ENCODE results near the gene IGSF9. TPM values are rescaled to one million over a fixed set of nuclear protein-coding genes. Genes with fewer than 3 reads are reported as not detected.

Gene IGSF9
- total and polyA plus RNA-seq, 7 experiments from 2014 or later, result 0.12 TPM; not detected in 5

DNA sequence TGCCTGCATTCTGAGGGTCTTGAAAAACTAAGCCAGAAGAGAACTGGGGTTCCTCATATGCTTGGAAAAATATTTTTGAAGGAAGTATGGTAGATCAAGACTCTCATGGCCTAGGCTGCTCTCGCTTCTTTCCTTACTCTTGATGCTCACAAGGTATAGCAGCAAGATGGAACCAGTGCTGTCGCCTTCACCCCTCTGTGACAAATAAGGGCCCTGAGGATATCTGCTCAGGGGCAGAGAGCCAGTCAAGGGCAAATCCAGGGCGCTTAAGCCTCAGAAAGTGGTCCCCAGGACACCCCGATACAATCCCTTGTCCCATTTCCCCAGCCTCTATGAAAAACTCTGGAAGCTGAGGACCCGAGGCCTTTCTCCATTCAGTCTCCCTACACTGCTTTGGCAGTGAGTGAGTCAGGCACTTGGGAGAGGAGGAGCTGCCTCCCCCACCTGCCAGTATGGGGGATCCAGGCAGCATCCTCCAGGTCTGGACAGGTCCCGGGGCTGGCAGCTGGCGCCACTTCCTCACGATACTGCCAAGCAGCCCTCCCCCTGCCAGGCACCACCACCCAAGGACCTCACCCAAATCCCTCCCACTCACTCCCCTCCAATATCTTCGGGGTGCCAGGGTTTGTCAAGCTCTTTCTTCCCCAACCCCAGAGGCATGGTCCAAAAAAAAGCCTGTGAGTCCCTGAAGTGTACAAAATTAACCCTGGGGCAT lies 1.3 kb downstream of the IGSF9 start:
- no peak for ATAC-seq
- CTCF ChIA-PET, result interaction anchor here (1.6 kb wide), 1 partner anchor 19 kb away, joined by 4 read pairs; the partner anchor contains the start of gene TAGLN2

DNA sequence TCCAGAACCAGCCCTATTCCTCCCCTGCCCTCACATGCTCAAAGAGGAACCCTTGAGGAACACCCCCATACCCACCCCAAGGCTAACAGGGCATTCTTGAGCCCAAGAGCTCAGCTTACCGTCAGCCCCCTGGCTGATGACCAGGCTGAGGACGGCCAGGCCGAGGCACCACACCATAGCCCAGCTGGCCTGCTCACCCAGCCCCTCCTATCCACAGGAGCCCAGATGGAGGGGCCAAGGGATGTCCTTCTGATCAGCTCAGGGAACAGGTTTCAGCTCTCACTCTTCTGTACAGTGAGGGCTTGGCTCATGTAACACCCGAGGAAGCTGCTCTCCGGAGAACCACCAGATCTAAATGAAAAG lies 2.2 kb downstream of the IGSF9 start:
- intact Hi-C loops (cut with micrococcal nuclease), result no loop called here
- ATAC-seq, result no peak
- H3K27me3 Mint-ChIP-seq, result peaks cover 28 to 64% (median 36%) of the 10 kb centered on the region in 5 donors
- H3K27ac Mint-ChIP-seq, result no peak overlapping the region
- Histone ChIP-seq H3K27me3 (ENCODE audit: control insufficient read depth in 2 of 2, insufficient read depth in 2 of 2, low read length in 2 of 2) (peaks cover 8 to 11% of the 10 kb centered on the region in 2 donors), H3K4me3 (ENCODE audit: low read length) (no peak overlapping the region), H3K36me3 (ENCODE audit: control insufficient read depth in 2 of 3, insufficient read depth in 3 of 3, low read length in 3 of 3) (no peaks in the 10 kb centered on the region), H3K4me1 (ENCODE audit: control insufficient read depth in 2 of 2, insufficient read depth in 2 of 2, low read length in 2 of 2) (peaks cover 4 to 7% of the 10 kb centered on the region in 2 donors), H3K27ac (ENCODE audit: low read depth, low read length) (no peak overlapping the region), H3K9me3 (ENCODE audit: control insufficient read depth in 2 of 3, low read length in 3 of 3) (no peaks in the 10 kb centered on the region)
- no peak overlapping the region for H3K4me3 Mint-ChIP-seq
- ChIA-PET POLR2A (interaction anchor here (0.9 kb wide), 1 partner anchor 9 kb away, joined by 4 read pairs; no protein-coding TSS in a partner anchor), CTCF (interaction anchor here (0.6 to 1.6 kb wide), 2 partner anchors 18 to 155 kb away, joined by 3 to 4 read pairs; partner anchors contain the start of gene TAGLN2)
- no peaks in the 10 kb centered on the region for H3K9me3 Mint-ChIP-seq
- peaks cover 11 to 20% (median 14%) of the 10 kb centered on the region in 7 donors for H3K4me1 Mint-ChIP-seq
- no peaks in the 10 kb centered on the region for H3K36me3 Mint-ChIP-seq
- peak in 1 of 9 donors; percentile 15 for DNase-seq

More for the DNA sequence above, 1.3 kb downstream of the IGSF9 start:
- Histone ChIP-seq H3K27me3 (ENCODE audit: control insufficient read depth in 2 of 2, insufficient read depth in 2 of 2, low read length in 2 of 2) (peaks cover 8 to 11% of the 10 kb centered on the region in 2 donors), H3K4me3 (ENCODE audit: low read length) (no peak overlapping the region), H3K36me3 (ENCODE audit: control insufficient read depth in 2 of 3, insufficient read depth in 3 of 3, low read length in 3 of 3) (no peaks in the 10 kb centered on the region), H3K27ac (ENCODE audit: low read depth, low read length) (no peak overlapping the region), H3K9me3 (ENCODE audit: control insufficient read depth in 2 of 3, low read length in 3 of 3) (no peaks in the 10 kb centered on the region), H3K4me1 (ENCODE audit: control insufficient read depth in 2 of 2, insufficient read depth in 2 of 2, low read length in 2 of 2) (peaks cover 4 to 7% of the 10 kb centered on the region in 2 donors)
- DNase-seq, result no peak
- Mint-ChIP-seq H3K4me1 (peaks cover 8 to 18% (median 14%) of the 10 kb centered on the region in 7 donors), H3K27me3 (peaks cover 28 to 66% (median 32%) of the 10 kb centered on the region in 5 donors), H3K4me3 (peak overlapping the region in 1 of 10 donors; percentile 76), H3K36me3 (no peaks in the 10 kb centered on the region), H3K9me3 (no peaks in the 10 kb centered on the region), H3K27ac (peak overlapping the region in 1 of 9 donors; percentile 17)
- intact Hi-C loops (cut with micrococcal nuclease), result loop anchor here in 1 of 2 donors (2.0 kb wide), 1 partner anchor 145 kb away; no protein-coding TSS in a partner anchor
- POLR2A ChIA-PET, result no interaction called here

DNA sequence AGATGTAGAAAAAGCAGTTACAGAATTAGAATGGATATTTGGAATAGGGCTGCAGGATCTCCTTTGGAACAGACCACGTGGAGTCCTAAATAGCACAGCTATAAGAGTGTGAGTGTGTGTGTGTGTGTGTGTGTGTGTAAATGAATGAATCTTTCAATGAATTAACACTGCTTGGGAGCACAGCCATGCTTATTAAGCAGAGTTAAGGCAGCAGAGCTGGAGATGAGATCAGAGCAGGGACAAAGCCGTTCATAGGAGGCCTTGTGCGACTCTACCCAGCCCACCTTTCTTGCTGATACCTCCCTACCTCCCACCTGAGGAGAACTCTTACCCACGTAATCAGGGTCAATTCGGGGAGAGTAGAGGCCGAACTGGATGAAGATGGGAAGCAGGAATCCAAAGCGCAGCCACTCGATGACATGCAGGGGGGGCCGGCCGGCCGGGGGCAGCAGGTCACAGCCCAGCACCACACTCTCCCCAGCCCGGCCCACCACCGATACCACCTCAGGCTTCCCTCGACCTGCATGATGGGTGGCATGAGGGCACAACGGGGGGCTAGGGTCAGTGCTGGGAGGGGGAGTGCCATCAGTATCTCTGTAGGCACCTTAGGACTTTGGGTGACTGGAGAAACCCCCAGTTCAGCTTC lies 2.7 kb downstream of the IGSF9 start:
- H3K9me3 ChIP-seq (ENCODE audit: control insufficient read depth in 2 of 3, low read length in 3 of 3), result no peaks in the 10 kb centered on the region
- ChIA-PET POLR2A (interaction anchor here (0.9 kb wide), 1 partner anchor 9 kb away, joined by 4 read pairs; no protein-coding TSS in a partner anchor), CTCF (interaction anchor here (0.6 to 1.6 kb wide), 3 partner anchors 18 to 155 kb away, joined by 3 to 4 read pairs (median 3); partner anchors contain the start of gene TAGLN2)
- peaks cover 4 to 7% of the 10 kb centered on the region in 2 donors for H3K4me1 ChIP-seq (ENCODE audit: control insufficient read depth in 2 of 2, insufficient read depth in 2 of 2, low read length in 2 of 2)
- H3K9me3 Mint-ChIP-seq, result no peaks in the 10 kb centered on the region
- H3K27me3 Mint-ChIP-seq, result peaks cover 28 to 62% (median 36%) of the 10 kb centered on the region in 5 donors
- ATAC-seq (no peak), DNase-seq (no peak)
- H3K36me3 Mint-ChIP-seq, result no peaks in the 10 kb centered on the region
- intact Hi-C loops (cut with micrococcal nuclease), result no loop called here
- peaks cover 8 to 11% of the 10 kb centered on the region in 2 donors for H3K27me3 ChIP-seq (ENCODE audit: control insufficient read depth in 2 of 2, insufficient read depth in 2 of 2, low read length in 2 of 2)
- H3K27ac Mint-ChIP-seq, result no peak overlapping the region
- no peak overlapping the region for H3K4me3 Mint-ChIP-seq
- H3K4me3 ChIP-seq (ENCODE audit: low read length), result no peak overlapping the region
- no peak overlapping the region for H3K27ac ChIP-seq (ENCODE audit: low read depth, low read length)
- no peaks in the 10 kb centered on the region for H3K36me3 ChIP-seq (ENCODE audit: control insufficient read depth in 2 of 3, insufficient read depth in 3 of 3, low read length in 3 of 3)
- H3K4me1 Mint-ChIP-seq, result peaks cover 11 to 20% (median 14%) of the 10 kb centered on the region in 7 donors

DNA sequence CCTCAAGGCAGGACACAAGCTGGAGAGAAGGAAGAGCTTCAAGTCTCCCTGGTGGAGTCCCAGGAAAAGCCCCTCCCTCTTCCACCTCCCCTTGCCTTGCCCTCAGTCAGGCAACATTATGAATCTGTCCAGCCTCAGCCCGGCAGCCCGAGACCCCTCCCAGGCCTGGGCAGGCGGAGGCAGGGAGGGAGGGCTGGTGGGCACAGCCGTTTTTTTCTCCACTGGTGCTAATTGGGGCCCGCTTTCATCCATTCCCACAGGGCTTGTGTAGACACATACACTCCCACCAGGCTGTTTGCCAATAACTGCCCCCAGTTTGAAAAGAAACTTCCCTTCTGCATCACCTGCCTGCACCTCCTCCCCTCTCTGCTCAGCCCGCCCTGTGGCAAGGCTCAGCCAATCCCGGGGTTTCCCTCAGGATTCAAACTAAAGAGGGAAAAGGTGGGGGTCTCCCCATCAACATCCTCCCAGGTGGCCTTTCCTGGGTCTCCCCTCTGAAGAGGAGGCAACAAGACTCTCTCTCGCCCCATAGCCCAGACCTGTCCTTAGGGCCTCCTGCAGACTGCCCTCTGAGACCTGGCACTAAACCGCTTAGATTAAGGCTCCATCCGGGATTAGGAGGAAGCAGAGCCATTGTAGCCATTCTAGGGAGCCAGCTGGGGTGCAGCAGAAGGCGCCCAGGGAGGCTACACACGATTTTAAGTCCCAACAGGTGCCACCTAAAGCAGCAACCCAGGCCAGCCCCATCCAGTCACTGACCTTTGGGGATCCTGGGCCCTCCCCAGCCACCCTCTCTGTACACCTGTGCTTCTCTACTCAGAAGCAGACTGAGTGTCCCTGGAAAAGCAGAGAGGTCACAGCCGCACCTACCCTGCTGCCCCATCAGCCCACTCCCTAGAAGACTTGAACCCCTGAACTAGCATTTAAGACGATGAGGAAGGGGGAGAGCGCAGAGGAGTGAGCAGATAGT lies 3.5 kb downstream of the IGSF9 start:
- peaks cover 8 to 11% of the 10 kb centered on the region in 2 donors for H3K27me3 ChIP-seq (ENCODE audit: control insufficient read depth in 2 of 2, insufficient read depth in 2 of 2, low read length in 2 of 2)
- H3K9me3 Mint-ChIP-seq, result no peaks in the 10 kb centered on the region
- peaks cover 4 to 7% of the 10 kb centered on the region in 2 donors for H3K4me1 ChIP-seq (ENCODE audit: control insufficient read depth in 2 of 2, insufficient read depth in 2 of 2, low read length in 2 of 2)

DNA sequence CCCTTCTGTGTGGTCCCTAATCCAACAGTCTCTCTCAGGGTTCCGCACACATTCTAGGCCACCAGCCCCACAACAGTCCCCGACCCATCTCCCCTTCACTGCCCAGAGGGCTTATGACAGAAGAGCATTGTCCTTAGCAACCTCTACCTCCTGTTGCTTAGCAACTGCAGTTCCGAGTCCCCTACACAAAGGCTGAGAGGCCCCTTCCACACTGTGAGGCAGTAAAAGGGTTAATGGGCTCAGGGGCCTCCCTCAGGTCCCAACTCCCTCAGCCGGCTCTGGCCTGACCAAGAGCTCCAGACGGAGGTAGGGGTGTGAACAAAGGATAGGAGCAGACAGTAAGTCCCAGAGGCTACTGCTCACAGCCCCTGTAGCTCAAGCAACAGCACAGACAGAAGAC lies 4.3 kb downstream of the IGSF9 start:
- Histone ChIP-seq H3K27me3 (ENCODE audit: control insufficient read depth in 2 of 2, insufficient read depth in 2 of 2, low read length in 2 of 2) (peaks cover 8 to 11% of the 10 kb centered on the region in 2 donors), H3K27ac (ENCODE audit: low read depth, low read length) (no peak overlapping the region), H3K9me3 (ENCODE audit: control insufficient read depth in 2 of 3, low read length in 3 of 3) (no peaks in the 10 kb centered on the region), H3K4me1 (ENCODE audit: control insufficient read depth in 2 of 2, insufficient read depth in 2 of 2, low read length in 2 of 2) (peaks cover 4 to 7% of the 10 kb centered on the region in 2 donors), H3K4me3 (ENCODE audit: low read length) (no peak overlapping the region), H3K36me3 (ENCODE audit: control insufficient read depth in 2 of 3, insufficient read depth in 3 of 3, low read length in 3 of 3) (no peaks in the 10 kb centered on the region)
- Mint-ChIP-seq H3K27me3 (peaks cover 28 to 46% (median 35%) of the 10 kb centered on the region in 5 donors), H3K9me3 (no peaks in the 10 kb centered on the region), H3K27ac (no peak overlapping the region), H3K4me3 (no peak overlapping the region), H3K4me1 (peaks cover 11 to 25% (median 22%) of the 10 kb centered on the region in 7 donors), H3K36me3 (no peaks in the 10 kb centered on the region)
- ATAC-seq, result no peak
- ChIA-PET POLR2A (no interaction called here), CTCF (interaction anchor here (1.3 kb wide), 1 partner anchor 66 kb away, joined by 6 read pairs; no protein-coding TSS in a partner anchor)
- intact Hi-C loops (cut with micrococcal nuclease), result no loop called here
- no peak for DNase-seq

More for the DNA sequence above, 3.5 kb downstream of the IGSF9 start:
- ChIA-PET CTCF (interaction anchor here (0.8 to 1.6 kb wide), 3 partner anchors 17 to 137 kb away, joined by 3 to 6 read pairs (median 4); partner anchors contain the start of gene TAGLN2), POLR2A (no interaction called here)
- Histone ChIP-seq H3K36me3 (ENCODE audit: control insufficient read depth in 2 of 3, insufficient read depth in 3 of 3, low read length in 3 of 3) (no peaks in the 10 kb centered on the region), H3K27ac (ENCODE audit: low read depth, low read length) (no peak overlapping the region), H3K4me3 (ENCODE audit: low read length) (no peak overlapping the region), H3K9me3 (ENCODE audit: control insufficient read depth in 2 of 3, low read length in 3 of 3) (no peaks in the 10 kb centered on the region)
- ATAC-seq (no peak), DNase-seq (no peak)
- Mint-ChIP-seq H3K27me3 (peaks cover 28 to 54% (median 36%) of the 10 kb centered on the region in 5 donors), H3K4me3 (no peak overlapping the region), H3K4me1 (peaks cover 11 to 21% (median 17%) of the 10 kb centered on the region in 7 donors), H3K36me3 (no peaks in the 10 kb centered on the region), H3K27ac (no peak overlapping the region)
- intact Hi-C loops (cut with micrococcal nuclease), result no loop called here

All from naive thymus-derived CD4-positive, alpha-beta T cell (primary cell).